IMR-90 (cell line): Measurements from ENCODE around the gene TRIM44. TPM values are rescaled to one million over a fixed set of nuclear protein-coding genes. Genes with fewer than 3 reads are reported as not detected.

ENCODE experiments used
- ATAC-seq: fragments of 200-7000 bp; cut with Tn5 transposase; 2 replicates; pipeline ENCODE4 v1.9.1; 2020; ENCODE audit warnings: low read depth, mild to moderate bottlenecking, moderate library complexity
- BruUV-seq: library from RNA; stranded (reverse); fragments of 400-500 nt; replicated peaks from 2 replicates; lab custom pipeline; 2021; lab: Mats Ljungman, UMichigan
- CTCF ChIA-PET: fragments of 300-600 bp; formaldehyde crosslinking; extraction: SDS; loops from one replicate; lab custom pipeline; 2021; ENCODE audit warnings: antibody characterized with exemption; lab: Yijun Ruan, JAX
- POLR2A ChIA-PET: fragments of 300-600 bp; sonication (Branson Sonifier 250); formaldehyde crosslinking; loops from one replicate; lab custom pipeline; 2022; ENCODE audit warnings: antibody characterized with exemption; ENCODE audit not compliant: unreplicated experiment; lab: Charles Lee
- DNase-seq: peaks from one replicate; pipeline ENCODE4 v3.0.0; 2013
- H2AFZ ChIP-seq: replicated peaks from 2 replicates; pipeline ENCODE3; 2013; ENCODE audit warnings: low read length, mild to moderate bottlenecking; ENCODE audit not compliant: poor library complexity
- H2AK5ac ChIP-seq: 2 replicates; pipeline ENCODE4 v1.6.1; 2013; ENCODE audit warnings: low read depth, low read length, inconsistent platforms
- H2AK9ac ChIP-seq: replicated peaks from 2 replicates; pipeline ENCODE3; 2013; ENCODE audit warnings: mild to moderate bottlenecking, low read depth, low read length, moderate library complexity; ENCODE audit not compliant: poor library complexity
- H2BK120ac ChIP-seq: 2 replicates; pipeline ENCODE4 v1.6.1; 2013; ENCODE audit warnings: low read depth, low read length, inconsistent platforms
- H2BK15ac ChIP-seq: 3 replicates; pipeline ENCODE4 v1.6.1; 2013; ENCODE audit warnings: low read depth, low read length, inconsistent platforms
- H2BK20ac ChIP-seq: 2 replicates; pipeline ENCODE4 v1.6.1; 2013; ENCODE audit warnings: low read depth, mild to moderate bottlenecking, inconsistent platforms, low read length, moderate library complexity
- H2BK5ac ChIP-seq: 2 replicates; pipeline ENCODE4 v1.6.1; 2013; ENCODE audit warnings: mild to moderate bottlenecking, low read depth, low read length, inconsistent platforms; ENCODE audit not compliant: poor library complexity, severe bottlenecking
- H3K14ac ChIP-seq: replicated peaks from 2 replicates; pipeline ENCODE4 v1.6.1; 2013; ENCODE audit warnings: low read depth, low read length, inconsistent platforms
- H3K18ac ChIP-seq: 2 replicates; pipeline ENCODE4 v1.6.1; 2013; ENCODE audit warnings: low read depth, low read length, control low read depth
- H3K23ac ChIP-seq: 2 replicates; pipeline ENCODE4 v1.6.1; 2013; ENCODE audit warnings: low read depth, low read length, inconsistent platforms
- H3K27ac ChIP-seq: 2 replicates; pipeline ENCODE4 v1.5.1; 2013; ENCODE audit warnings: mild to moderate bottlenecking, control low read depth, low read length; ENCODE audit not compliant: insufficient read depth
- H3K27me3 ChIP-seq: 2 replicates; pipeline ENCODE4 v1.6.1; 2013; ENCODE audit warnings: low read length; ENCODE audit not compliant: control insufficient read depth, insufficient read depth
- H3K36me3 ChIP-seq: 2 replicates; pipeline ENCODE4 v1.6.1; 2013; ENCODE audit warnings: low read length, mixed read lengths; ENCODE audit not compliant: control insufficient read depth, insufficient read depth
- H3K4ac ChIP-seq: 2 replicates; pipeline ENCODE4 v1.6.1; 2013; ENCODE audit warnings: low read depth, low read length, inconsistent platforms
- H3K4me1 ChIP-seq: 2 replicates; pipeline ENCODE4 v1.6.1; 2013; ENCODE audit warnings: low read length, mixed read lengths; ENCODE audit not compliant: control insufficient read depth, insufficient read depth
- H3K4me2 ChIP-seq: 2 replicates; pipeline ENCODE4 v1.6.1; 2013; ENCODE audit warnings: low read depth, mild to moderate bottlenecking, control low read depth, low read length, moderate library complexity
- H3K4me3 ChIP-seq: 2 replicates; pipeline ENCODE4 v1.5.1; 2013; ENCODE audit warnings: low read depth, mild to moderate bottlenecking, control low read depth, low read length, moderate library complexity; ENCODE audit not compliant: insufficient read depth
- H3K56ac ChIP-seq: 2 replicates; pipeline ENCODE4 v1.6.1; 2013; ENCODE audit warnings: low read length, inconsistent platforms; ENCODE audit not compliant: insufficient read depth; ENCODE audit errors: extremely low read depth
- H3K79me1 ChIP-seq, 2 experiments: 2 replicates each; pipeline ENCODE4 v1.6.1; 2013; ENCODE audit warnings: low read length in 2 of 2, inconsistent platforms in 1 of 2, low read depth in 1 of 2
- H3K9ac ChIP-seq: 2 replicates; pipeline ENCODE4 v1.6.1; 2013; ENCODE audit warnings: low read depth, low read length, control low read depth
- H3K9me1 ChIP-seq: 2 replicates; pipeline ENCODE4 v1.6.1; 2013; ENCODE audit warnings: low read length, inconsistent platforms; ENCODE audit not compliant: insufficient read depth
- H3K9me3 ChIP-seq: 2 replicates; pipeline ENCODE4 v1.6.1; 2013; ENCODE audit warnings: low read length; ENCODE audit not compliant: control insufficient read depth, insufficient read depth
- H4K20me1 ChIP-seq: 2 replicates; pipeline ENCODE4 v1.6.1; 2013; ENCODE audit warnings: low read length, inconsistent platforms; ENCODE audit not compliant: insufficient read depth
- H4K5ac ChIP-seq: 2 replicates; pipeline ENCODE4 v1.6.1; 2013; ENCODE audit warnings: mild to moderate bottlenecking, low read depth, low read length, control low read depth
- H4K8ac ChIP-seq, 2 experiments: 2 replicates each; pipeline ENCODE4 v1.6.1; 2013; ENCODE audit warnings: low read depth in 2 of 2, low read length in 2 of 2, control low read depth in 1 of 2, inconsistent platforms in 1 of 2
- H4K91ac ChIP-seq: 2 replicates; pipeline ENCODE4 v1.6.1; 2013; ENCODE audit warnings: low read depth, low read length, inconsistent platforms; ENCODE audit not compliant: insufficient read depth
- CEBPB ChIP-seq: IDR thresholded peaks from 2 replicates; pipeline ENCODE4 v1.6.1; 2012; ENCODE audit warnings: low read depth, low read length, improper control_type of control experiment
- CTCF ChIP-seq: conservative IDR thresholded peaks from 2 replicates; pipeline ENCODE4 v1.5.1; 2012; ENCODE audit warnings: mild to moderate bottlenecking, low read depth, low read length, improper control_type of control experiment
- ELK1 ChIP-seq: fragments of 150-350 bp; IDR thresholded peaks from 2 replicates; pipeline ENCODE4 v1.6.1; 2016; ENCODE audit warnings: low read depth, mild to moderate bottlenecking, low read length, moderate library complexity, borderline replicate concordance
- FOS ChIP-seq: fragments of 150-350 bp; IDR thresholded peaks from 2 replicates; pipeline ENCODE4 v1.6.1; 2016; ENCODE audit warnings: low read depth, low read length
- MAZ ChIP-seq: IDR thresholded peaks from 2 replicates; pipeline ENCODE4 v1.6.1; 2012; ENCODE audit warnings: low read depth, mild to moderate bottlenecking, low read length, improper control_type of control experiment, moderate library complexity, borderline replicate concordance
- NFE2L2 ChIP-seq: fragments of 150-350 bp; IDR thresholded peaks from 2 replicates; pipeline ENCODE4 v1.6.1; 2016; ENCODE audit warnings: low read depth, mild to moderate bottlenecking, low read length
- POLR2A ChIP-seq: IDR thresholded peaks from 2 replicates; pipeline ENCODE4 v1.6.1; 2012; ENCODE audit warnings: mild to moderate bottlenecking, low read depth, low read length
- RAD21 ChIP-seq: IDR thresholded peaks from 2 replicates; pipeline ENCODE4 v1.6.1; 2012; ENCODE audit warnings: low read length, improper control_type of control experiment
- RCOR1 ChIP-seq: IDR thresholded peaks from 2 replicates; pipeline ENCODE4 v1.6.1; 2012; ENCODE audit warnings: mild to moderate bottlenecking, low read length, improper control_type of control experiment; ENCODE audit not compliant: insufficient replicate concordance
- WGBS, 2 experiments: methylation state at CpG; one replicate each; pipeline versions ENCODE4 v1.1.5 to v1.1.7; 2013; ENCODE audit warnings: missing lambda C conversion rate in 2 of 2; ENCODE audit not compliant: insufficient read length in 1 of 2; ENCODE audit errors: extremely low coverage in 2 of 2; 5-methylcytosine and 5-hydroxymethylcytosine counted together
- dilution Hi-C: fragments of 300-500 bp; cut with HindIII; formaldehyde crosslinking; loops from one replicate; pipeline ENCODE4 v1.14.3; 2018; ENCODE audit warnings: low sequenced_read_pairs; ENCODE audit not compliant: unreplicated experiment
- in situ Hi-C: fragments of 300-500 bp; cut with MboI; formaldehyde crosslinking; loops from 3 replicates; pipeline ENCODE4 v1.14.3; 2019; ENCODE audit warnings: low sequenced_read_pairs, inconsistent platforms, mixed read lengths
- intact Hi-C: fragments of 100-400 bp; cut with micrococcal nuclease; formaldehyde crosslinking; loops from 2 replicates; pipeline ENCODE4 v1.10.0; 2022
- polyA plus RNA-seq, 3 experiments: library from polyadenylated mRNA; depleted of rRNA; stranded (reverse); fragments of >200 nt; gene quantifications; 2 replicates each; pipeline ENCODE4 v1.2.3, GENCODE V29; 2012; ENCODE audit warnings: low replicate concordance in 1 of 3
- total RNA-seq: library from RNA; depleted of rRNA; stranded (reverse); fragments of >200 nt; gene quantifications from 2 replicates; pipeline ENCODE4 v1.2.3, GENCODE V29; 2012

Gene TRIM44
- total and polyA plus RNA-seq, 2 of the 4 experiments (the other 2 are of a cell fraction), result 50.7 to 104 TPM

GRCh38 chr11:35678471-35678870 is 15.9 kb downstream of the TRIM44 start:
- no peak overlapping the region for H3K18ac ChIP-seq
- H2BK15ac ChIP-seq, result no peak overlapping the region
- BruUV-seq, result no TSS peak
- H3K79me1 ChIP-seq, result peaks cover 44 to 81% of the 10 kb centered on the region in 2 experiments
- no peak overlapping the region for H3K4me3 ChIP-seq
- H3K4me1 ChIP-seq, result peaks cover 5% of the 10 kb centered on the region
- H3K36me3 ChIP-seq, result no peaks in the 10 kb centered on the region
- H2BK120ac ChIP-seq, result no peak overlapping the region
- POLR2A ChIA-PET, result no interaction called here
- no peak for DNase-seq
- H2AFZ ChIP-seq, result no peak overlapping the region
- no peak overlapping the region for H2AK5ac ChIP-seq
- no peak for ATAC-seq
- CTCF ChIA-PET, result interaction anchor here (0.6 kb wide), 1 partner anchor 698 kb away, joined by 3 read pairs; no protein-coding TSS in a partner anchor
- H4K20me1 ChIP-seq, result peaks cover 59% of the 10 kb centered on the region
- dilution Hi-C loops, result no loop called here
- H2AK9ac ChIP-seq, result no peak overlapping the region
- no peak overlapping the region for H3K14ac ChIP-seq
- TF ChIP-seq POLR2A (no peak), MAZ (no peak), RCOR1 (no peak), NFE2L2 (no peak), CTCF (no peak), ELK1 (no peak), FOS (no peak), CEBPB (no peak), RAD21 (no peak)
- in situ Hi-C loops, result no loop called here
- intact Hi-C loops, result loop anchor here (5.0 kb wide), 1 partner anchor 56 kb away; no protein-coding TSS in a partner anchor
- no peaks in the 10 kb centered on the region for H3K27me3 ChIP-seq
- no peak overlapping the region for H4K91ac ChIP-seq
- H3K9ac ChIP-seq, result no peak overlapping the region
- no peak overlapping the region for H4K5ac ChIP-seq
- no peak overlapping the region for H3K4ac ChIP-seq
- peaks cover 3% of the 10 kb centered on the region; the same call in 1 of the 2 replicates for H3K9me1 ChIP-seq
- H4K8ac ChIP-seq, result no peak overlapping the region
- 100% methylated on average over 1 of the region's 4 CpGs; no CpG with 5 or more reads in 1 of the 2 experiments for WGBS, 2 experiments
- no peak overlapping the region for H3K56ac ChIP-seq
- H3K4me2 ChIP-seq, result no peak overlapping the region
- H2BK5ac ChIP-seq, result no peak overlapping the region
- no peak overlapping the region for H3K27ac ChIP-seq
- no peak overlapping the region for H3K23ac ChIP-seq
- no peaks in the 10 kb centered on the region for H3K9me3 ChIP-seq
- no peak overlapping the region for H2BK20ac ChIP-seq
